Superior temporal gyrus (tissue), 1 donor: ENCODE measurements around the gene FBXO45.
"Not testable (repeated sequence)": the region's sequence is repeated elsewhere in the genome, so short reads cannot be mapped to it uniquely, and the experiment has no call there.

ENCODE experiments used
- DNase-seq: peaks from one replicate; pipeline ENCODE4 v3.0.0-alpha.2; 2016; ENCODE audit errors: extremely low spot score

The FBXO45 gene

DNA sequence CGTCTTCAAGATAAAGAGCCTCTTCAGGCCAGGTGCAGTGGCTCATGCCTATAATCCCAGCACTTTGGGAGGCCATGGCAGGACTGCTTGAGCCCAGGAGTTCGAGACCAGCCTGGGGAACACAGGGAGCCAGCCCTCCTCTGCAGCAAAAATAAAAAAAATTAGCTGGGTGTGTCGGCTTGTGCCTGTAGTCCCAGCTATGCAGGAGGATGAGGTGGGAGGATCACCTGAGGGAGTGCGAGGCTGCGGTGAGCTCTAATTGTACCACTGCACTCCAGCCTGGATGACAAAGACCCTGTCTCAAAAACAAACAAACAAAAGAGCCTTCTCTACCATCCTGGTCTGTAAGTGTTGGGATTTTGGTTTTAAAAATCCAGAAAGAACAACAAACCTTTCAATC is 11.2 kb upstream of the FBXO45 start:
- no peak for DNase-seq

DNA sequence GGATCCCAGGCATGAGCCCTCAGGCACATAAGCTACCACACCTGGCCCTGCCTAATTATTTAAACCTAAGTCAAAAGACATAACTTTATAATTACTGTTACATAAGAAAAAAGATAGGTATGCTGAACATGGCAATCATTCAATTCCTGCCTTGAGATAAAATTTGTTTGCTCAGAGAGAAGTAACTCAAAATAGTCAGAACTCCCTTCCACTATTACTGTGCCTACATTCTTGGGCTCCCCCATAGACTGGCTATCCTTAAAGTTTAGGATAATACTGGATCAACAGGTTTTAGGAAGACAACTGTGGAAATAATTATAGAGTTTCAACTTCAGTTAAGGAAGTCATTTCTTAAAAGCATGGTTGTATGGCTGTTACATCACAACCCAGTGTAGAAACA is 10.0 kb upstream of the FBXO45 start:
- DNase-seq, result no peak

DNA sequence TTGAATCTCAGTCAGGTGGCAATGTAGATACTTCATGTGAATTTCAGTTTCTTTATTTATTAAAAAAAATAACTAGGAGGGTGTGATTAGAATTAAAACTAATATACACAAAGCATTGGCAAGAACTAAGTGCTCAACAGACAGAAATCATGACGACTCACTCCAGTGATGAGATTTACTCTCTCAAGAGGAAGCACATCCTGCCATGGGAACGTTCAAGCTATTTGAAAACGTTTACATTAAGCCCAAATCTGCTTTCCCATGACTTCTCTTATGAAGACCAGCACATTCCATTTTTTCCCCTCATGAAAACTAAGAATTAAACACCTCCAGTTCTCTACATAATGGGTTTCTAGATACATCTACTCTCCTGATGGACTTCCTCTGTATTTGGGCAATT is 8.6 kb upstream of the FBXO45 start:
- no peak for DNase-seq

DNA sequence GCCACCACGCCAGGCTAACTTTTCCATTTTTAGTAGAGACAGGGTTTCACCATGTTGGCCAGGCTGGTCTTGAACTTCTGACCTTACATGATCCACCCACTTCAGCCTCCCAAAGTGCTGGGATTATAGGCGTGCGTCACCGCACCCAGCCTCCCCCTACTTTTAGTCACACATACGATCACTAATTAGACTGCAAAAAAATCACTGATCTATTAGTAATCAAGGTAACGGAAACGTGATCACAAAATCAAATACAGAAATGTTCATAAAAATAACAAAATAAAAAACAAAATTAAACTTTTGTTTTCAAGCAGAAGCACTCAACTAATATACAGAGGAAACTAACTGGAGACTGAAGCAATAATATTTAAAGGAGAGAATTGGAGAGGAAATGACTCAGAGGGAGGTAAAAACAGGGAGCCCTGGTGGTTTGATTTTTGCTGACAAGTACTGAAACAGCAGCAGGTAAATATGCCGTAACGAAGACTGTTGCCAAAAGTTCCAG is 4.7 kb upstream of the FBXO45 start:
- no peak for DNase-seq

DNA sequence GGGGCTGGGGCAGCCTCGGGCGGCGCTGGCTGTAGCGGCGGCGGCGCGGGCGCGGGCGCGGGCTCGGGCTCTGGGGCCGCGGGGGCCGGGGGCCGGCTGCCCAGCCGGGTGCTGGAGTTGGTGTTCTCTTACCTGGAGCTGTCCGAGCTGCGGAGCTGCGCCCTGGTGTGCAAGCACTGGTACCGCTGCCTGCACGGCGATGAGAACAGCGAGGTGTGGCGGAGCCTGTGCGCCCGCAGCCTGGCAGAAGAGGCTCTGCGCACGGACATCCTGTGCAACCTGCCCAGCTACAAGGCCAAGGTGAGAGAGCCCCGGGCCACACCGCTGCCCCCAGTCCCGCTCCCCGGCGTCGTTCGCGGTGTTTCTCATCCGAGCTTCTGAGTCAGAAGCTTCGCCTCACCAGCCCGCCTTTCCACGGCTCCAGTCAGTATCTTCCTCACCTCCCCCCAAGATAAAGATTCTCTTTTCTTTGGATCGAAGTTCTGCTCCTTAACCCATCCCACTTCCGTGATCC is 600 bp downstream of the FBXO45 start:
- DNase-seq, result no peak

DNA sequence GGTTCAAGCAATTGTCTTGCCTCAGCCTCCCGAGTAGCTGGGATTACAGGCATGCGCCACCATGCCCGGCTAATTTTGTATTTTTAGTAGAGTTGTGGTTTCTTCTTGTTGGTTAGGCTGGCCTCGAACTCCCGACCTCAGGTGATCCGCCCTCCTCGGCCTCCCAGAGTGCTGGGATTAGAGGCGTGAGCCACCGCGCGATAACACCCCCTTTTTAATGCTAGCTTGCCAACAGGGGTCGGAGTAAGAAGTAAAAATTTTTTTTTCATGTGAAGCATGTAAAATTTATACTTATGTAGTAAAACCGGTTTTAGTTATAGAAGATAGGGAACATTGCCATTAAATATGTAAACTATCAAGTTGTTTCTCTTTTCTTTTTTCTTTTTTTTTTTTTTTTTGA is 1.9 kb downstream of the FBXO45 start:
- not testable (repeated sequence) for DNase-seq

DNA sequence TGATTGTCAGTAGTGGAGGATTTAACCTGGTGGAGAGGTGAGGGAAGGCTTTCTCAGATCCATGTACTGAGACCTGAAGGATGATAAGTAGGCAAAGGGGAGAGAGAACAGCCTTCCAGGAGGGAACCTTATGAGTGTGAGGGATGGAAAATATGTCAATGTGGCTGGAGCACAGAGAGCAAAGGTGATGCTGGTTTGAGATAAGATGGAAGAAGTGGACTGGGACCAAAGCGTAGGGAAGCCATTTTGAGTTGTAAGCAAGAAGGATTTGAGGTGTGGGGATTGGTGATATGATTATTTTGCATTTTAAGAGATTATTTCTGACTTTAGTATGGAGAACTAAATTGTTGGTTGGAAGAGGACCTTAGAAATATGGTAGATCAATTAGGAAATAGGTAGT is 3.9 kb downstream of the FBXO45 start:
- DNase-seq, result no peak

DNA sequence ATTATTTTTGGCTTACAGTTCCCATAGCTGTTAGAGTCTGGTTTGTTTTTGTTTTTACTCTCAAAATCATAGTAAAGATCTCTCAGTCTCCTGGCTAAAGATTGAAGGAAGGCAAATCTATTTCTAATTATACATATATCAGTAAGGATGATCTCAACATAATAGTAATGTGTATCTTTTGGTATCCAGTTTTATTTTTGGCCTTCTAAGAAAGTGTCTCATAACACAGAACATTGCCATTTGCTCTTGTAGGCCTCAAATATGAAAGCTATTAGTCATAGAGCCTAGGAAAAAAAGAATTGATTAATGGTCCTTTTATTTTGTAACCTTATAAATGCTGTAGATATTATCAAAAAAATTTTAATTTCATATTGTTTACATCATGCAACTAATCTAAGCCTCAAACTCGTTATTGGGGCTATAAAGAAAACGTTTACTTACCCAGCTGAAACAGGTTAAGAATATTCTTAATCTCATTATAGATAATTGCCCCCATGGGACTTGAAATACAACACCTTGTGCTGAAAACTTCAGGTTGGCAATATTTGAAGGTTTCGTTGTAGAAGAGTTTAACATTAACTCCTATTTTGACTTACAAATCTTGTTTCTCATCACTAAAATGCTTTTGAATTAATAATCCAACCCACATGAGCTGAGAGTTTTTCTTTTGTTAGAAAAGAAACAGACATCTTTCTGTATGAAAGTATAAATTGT is 16.7 kb downstream of the FBXO45 start:
- DNase-seq, result no peak

DNA sequence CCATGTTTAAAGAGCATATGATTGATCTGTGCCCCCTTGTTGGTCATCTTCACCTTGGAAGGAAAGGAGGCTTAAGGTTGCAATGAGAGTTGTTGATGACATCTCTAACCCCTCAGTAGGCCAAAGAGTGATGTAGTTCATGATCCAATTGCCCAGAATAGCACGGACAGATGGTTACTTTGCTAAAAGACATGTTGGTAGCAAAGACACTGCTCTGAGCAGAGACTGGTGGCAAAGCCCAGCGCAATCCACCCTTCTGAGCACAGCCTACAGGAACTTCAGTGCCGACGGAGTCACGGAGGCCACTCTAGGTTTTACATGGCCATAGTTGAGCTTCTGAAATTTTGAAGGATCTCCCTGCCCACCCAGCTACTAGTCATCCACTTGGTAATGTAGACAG is 21.8 kb downstream of the FBXO45 start:
- DNase-seq, result no peak

DNA sequence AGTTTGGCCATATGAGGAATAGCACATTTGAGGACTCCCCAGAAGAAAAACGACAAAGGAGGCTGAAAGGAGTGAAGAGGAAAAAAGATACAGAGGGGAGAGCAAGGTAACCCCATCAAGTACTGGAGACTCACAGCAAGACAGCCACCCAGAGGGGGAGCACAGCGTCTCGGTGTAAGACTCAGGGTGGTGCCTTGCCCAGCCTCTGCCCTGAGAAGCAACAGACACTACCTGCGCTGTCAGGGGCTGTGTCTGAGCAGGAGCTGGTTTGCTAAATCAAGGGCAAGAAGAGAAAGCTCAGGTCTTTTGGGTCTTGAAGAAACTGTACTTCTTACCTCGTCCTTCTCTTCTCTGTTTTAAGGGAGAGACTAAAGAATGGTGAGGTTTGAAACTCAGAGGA is 27.9 kb downstream of the FBXO45 start:
- DNase-seq, result no peak

DNA sequence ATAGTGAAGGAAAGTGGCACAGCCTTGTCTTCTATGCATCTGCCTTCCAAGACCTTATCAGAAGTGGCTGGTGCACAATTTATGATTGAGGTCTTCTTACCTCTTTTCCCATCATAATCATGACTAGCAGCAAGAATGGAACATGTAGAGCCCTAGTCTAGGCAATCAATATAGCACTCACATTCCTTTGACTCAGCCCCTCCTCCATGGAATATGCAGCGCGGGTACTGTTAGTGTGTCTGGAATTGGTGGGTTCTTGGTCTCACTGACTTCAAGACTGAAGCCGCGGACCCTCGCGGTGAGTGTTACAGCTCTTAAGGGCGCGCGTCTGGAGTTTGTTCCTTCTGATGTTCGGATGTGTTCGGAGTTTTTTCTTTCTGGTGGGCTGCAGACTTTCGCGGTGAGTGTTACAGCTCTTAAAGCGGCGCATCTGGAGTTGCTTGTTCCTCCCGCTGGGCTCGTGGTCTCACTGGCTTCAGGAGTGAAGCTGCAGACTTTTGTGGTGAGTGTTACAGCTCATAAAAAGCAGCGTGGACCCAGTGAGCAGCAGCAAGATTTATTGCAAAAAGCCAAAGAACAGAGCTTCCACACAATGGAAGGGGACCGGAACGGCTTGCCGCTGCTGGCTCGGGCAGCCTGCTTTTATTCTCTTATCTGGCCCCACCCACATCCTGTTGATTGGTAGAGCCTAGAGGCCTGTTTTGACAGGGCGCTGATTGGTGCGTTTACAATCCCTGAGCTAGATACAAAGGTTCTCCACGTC is 29.7 kb downstream of the FBXO45 start:
- not testable (repeated sequence) for DNase-seq

DNA sequence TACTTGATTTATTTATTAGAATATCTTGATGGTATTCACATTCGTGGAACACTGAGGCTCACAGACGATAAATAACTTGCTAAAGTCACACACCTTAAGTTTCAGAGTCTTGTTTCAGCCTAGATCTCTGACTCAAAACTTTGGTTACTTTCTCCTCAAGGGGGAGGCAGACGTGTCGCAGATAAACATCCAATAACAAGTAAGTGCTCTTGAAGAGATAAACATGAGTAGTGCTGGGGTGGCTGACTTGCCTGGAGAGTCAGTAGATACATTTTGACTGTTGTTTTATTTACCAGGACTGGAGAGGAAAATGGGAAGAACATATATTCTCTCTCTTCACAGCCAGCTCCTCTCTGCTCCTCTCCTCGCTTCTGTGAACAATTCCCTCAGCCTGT is 31.3 kb downstream of the FBXO45 start:
- no peak for DNase-seq

DNA sequence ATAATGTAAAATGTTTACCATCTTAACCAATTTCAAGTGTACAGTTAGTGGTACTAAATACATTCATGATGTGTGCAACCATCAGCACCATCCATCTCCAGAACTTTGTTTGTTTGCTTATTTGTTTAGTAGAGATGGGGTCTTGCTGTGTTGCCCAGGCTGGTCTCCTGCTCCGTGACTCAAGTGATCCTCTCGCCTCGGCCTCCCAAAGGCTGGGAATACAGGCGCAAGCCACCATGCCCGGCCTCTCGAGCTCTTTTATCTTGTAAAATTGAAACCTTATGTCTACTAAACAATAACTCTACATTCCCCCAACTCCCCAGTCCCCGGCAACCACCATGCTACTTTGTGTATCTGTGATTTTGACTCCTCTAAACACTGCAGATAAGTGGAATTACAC is 31.9 kb downstream of the FBXO45 start:
- no peak for DNase-seq

DNA sequence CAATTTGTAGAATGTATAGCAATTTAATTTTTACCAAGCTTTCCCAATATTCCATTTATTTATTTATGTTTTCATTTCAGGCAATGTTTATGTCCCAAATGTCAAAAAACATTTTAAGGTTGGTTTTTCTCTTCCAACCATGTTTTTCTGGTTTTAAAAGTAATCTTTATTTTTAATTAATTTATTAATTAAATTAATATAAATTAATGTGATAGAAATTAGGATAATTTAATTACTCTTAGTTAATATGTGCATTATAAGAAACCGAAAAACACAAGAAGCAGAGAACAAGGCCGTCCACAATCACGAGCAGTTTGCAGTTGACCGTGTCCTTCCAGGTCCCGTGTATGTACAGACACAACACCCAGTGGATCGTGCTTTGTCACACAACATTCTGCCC is 34.2 kb downstream of the FBXO45 start:
- DNase-seq, result no peak

DNA sequence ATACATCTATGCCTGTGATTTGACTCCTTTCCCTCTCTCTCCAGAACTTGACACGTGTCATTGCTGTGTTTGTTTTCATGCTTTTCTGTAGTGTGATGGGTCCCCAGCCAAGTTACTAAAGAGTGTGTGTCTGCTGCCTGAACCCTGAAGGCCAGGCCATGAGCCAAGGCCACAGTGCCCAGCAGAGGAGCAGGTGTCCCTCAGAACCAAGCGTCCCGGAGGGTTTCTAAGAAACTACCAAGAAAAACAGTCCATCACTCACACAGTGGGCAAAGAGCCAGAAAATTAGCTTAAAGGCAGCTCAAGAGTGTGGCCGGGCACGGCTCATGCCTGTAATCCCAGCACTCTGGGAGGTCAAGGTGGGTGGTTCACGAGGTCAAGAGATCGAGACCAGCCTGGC is 35.2 kb downstream of the FBXO45 start:
- no peak for DNase-seq

DNA sequence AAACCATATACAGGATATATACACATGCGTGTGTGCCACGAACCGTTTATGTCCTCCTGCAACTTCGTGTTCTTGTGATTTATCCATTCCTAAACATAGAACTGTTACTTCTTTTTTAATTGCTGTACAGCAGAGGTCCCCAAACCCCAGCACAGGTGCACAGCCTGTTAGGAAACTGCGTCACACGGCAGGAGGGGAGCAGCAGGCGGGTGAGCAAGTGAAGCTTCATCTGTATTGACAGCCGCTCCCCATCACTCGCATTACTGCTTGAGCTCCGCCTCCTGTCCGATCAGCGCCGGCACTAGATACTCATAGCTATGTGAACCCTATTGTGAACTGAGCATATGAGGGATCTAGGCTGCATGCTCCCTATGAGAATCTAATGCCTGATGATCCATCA is 36.1 kb downstream of the FBXO45 start:
- DNase-seq, result no peak

DNA sequence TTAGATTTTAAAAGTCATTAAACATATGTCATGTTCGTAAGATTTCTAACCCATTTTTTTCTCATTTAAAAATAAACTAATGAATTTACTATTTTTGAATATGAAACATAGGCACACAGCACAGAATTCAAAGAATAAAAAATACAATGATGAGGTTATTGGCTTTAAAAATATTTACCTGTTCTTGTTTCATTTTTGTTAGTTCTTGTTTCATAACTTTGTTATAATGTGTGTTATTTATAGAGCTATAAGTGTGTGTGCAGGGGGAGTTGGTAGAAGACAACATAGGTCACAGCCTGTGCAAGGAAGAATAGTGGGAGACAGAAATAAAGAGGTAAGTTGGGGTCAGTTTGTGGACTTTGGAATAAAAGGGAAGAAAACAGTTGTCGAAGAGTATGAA is 40.2 kb downstream of the FBXO45 start:
- DNase-seq, result no peak

DNA sequence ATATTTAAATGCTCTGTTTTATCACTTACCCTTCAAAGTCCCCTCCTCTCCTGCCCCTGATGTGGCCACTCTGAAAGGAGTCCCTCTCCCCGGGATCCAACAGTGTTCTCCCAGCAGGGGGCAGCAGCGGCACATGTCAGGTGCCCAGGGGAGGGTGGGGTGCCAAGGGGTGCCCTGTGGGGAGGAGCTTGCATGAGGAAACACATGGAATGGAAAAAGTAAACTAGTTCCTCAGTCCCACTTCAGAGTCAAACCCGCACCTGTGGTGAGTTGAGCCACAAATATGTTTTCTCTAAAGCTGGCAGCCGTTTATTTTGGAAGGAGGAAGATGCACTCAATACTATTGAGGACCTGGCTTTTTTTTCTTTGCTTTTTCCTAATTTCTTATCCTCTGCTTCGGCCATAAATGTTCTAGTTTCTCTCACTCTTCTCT is 40.9 kb downstream of the FBXO45 start:
- DNase-seq, result peak; percentile 84

DNA sequence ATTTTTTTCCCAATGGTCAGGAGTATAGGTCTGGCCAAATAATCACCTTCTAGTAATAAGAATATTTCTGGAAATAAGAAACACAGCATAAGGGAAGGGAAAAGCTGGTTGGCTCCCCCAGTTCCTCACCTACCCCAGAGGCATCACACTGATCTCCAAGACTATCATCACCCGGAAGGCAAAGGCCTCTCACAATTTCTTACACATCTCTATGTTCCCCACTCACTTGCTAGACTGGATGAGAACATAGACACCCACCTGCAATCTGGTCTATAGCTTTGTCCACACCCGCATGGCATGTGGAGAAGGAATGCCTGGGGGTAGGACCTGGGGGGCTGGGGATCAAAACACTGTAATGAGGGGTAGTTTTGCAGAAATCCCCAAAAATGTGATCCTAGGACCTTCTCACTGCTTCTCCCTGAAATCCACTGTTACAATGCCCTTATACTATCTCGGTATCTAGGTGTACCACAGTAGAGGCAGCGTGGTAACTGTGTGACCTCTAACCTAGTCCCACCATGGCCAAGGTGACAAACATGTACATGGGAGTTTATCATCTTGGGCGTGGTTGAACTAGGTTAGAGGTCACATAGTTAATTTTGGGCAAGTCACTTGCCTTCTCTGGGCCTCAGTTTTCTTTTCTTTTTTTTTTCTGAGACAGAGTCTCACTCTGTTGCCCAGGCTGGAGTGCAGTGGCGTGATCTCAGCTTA is 41.5 kb downstream of the FBXO45 start:
- DNase-seq, result no peak

DNA sequence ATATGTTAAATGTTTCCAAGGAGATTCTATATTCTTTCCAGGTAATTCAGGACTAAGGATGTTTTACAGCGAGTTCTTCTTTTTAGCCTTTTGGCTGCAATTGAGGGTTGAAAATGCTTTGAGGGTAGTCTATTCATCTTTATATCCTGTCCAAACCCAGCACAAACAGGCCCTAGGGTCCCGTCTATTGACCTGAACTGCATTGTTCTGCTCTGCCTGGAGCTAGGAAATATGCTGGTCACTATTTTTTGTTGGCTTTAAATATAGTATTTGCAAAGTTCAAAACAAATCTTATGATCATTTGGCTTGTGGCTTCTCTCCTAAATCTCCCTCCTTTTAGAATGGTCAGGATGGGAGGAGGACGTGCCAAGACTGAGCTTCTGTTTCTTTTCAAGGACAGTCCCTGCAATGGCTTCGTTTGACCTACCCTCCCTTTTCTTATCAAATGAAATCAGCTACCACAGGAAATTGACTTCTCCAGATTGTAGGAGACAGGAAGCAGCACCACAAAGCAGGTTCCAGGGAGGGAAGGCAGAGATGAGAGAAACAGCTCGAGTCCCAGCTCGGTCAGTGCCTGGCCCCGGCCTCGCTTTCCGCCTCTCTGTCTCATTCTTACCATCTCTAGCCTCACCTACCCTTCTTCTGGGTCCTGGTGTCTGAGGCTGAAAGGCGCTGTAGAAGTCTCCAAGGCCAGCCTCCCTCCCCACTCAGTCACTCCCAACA is 43.5 kb downstream of the FBXO45 start:
- DNase-seq, result no peak

DNA sequence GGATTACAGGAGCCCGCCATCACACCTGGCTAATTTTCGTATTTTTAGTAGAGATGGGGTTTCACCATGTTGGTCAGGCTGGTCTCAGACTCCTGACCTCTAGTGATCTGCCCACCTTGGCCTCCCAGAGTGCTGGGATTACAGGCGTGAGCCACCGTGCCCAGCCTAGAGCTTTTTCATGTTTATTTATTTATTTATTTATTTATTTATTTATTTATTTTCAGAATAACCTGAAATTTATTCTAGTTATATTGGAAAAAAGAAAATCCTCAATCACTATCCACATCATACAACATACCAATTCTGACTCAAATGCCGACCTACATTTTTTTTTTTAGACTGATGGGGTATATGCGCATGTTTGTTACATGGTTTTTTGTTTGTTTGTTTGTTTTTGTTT is 46.8 kb downstream of the FBXO45 start:
- not testable (repeated sequence) for DNase-seq

DNA sequence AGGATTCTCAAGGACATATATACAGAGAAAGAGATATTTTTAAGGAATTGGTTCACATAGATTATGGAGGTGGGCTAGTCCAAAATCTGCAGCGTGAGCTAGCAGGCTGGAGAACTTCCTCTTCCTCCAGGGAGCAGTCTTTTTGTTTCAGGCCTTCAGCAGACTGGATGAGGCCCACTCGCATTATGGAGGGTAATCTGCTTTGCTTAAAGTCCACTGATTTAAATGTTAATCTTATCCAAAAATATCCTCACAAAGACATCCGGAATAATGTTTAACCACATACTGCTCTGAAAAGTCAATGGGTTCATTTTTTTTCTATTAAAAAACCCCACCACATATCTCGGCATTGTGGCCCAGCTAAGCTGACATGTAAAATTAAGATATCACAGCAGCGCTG is 48.8 kb downstream of the FBXO45 start:
- DNase-seq, result no peak
